ENCODE measurements around the gene KBTBD13. TPM values are rescaled to one million over a fixed set of nuclear protein-coding genes. Genes with fewer than 3 reads are reported as not detected.

Gene KBTBD13
- polyA plus RNA-seq (2013), result 0.01 TPM

DNA sequence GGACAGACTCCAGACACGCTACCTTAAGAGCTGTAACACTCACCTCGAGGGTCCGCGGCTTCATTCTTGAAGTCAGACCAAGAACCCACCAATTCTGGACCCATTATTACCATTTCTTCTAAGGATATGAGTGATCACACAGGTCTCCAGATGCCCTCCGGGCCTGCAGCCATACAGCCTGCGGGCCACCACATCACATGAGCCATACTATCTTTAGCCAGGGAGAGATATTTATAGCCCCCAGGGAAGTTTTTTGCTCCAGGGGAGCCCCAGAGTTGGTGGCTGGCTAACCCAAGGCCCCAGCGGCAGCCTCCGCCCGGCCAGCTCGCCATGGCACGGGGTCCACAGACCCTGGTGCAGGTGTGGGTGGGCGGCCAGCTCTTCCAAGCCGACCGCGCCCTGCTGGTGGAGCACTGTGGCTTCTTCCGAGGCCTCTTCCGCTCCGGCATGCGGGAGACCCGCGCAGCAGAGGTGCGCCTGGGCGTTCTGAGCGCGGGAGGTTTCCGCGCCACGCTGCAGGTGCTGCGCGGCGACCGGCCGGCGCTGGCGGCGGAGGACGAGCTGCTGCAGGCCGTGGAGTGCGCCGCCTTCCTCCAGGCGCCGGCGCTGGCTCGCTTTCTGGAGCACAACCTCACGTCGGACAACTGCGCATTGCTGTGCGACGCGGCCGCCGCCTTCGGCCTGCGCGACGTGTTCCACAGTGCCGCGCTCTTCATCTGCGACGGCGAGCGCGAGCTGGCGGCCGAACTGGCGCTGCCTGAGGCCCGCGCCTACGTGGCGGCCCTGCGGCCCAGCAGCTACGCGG is at the start of gene KBTBD13:
KBTBD13 (plus strand) TSS at position 261 of the 805 bp plus-strand sequence; CDS start at position 331, 70 bp downstream.
- CTCF ChIA-PET, result interaction anchor here (2.0 to 17.2 kb wide), 6 partner anchors 9 to 44 kb away, joined by 9 to 282 read pairs (median 30); partner anchors contain the start of gene RASL12
- POLR2A ChIA-PET, result interaction anchor here (0.6 kb wide), 1 partner anchor 409 kb away, joined by 5 read pairs; no protein-coding TSS in a partner anchor
- no peak for DNase-seq

DNA sequence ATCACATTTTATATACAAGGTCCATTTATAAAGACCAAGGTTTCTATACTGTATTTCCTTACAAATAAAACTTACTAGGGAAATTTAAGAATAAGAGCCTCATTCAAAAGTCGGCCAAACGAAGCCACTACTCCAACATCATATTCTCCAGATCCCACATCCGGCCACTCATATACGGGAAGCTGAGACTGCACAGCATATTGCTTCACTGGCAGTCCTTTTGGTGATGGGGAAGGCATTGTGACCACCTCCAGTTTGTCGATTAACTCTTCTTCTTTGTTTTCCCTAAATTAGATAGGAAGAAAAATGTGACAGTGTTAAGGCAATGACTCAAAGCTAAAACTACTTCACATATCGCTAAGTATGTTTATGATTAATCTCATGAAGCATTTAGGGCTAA is 49.8 kb upstream of the KBTBD13 start:
- CTCF ChIA-PET, result interaction anchor here (1.0 kb wide), 1 partner anchor 11 kb away, joined by 3 read pairs; no protein-coding TSS in a partner anchor
- no peak for DNase-seq
- H3K27me3 ChIP-seq (replicated peaks in 2 of 5; ENCODE audit: control insufficient read depth in 4 of 5, insufficient read depth in 5 of 5, low read length in 4 of 5), result peaks cover 0 to 2% (median 0%) of the 10 kb centered on the region in 5 experiments
- no peaks in the 10 kb centered on the region for H3K9me3 ChIP-seq (ENCODE audit: control extremely low read depth in 1 of 5, control insufficient read depth in 4 of 5, insufficient read depth in 2 of 5, low read depth in 1 of 5, low read length in 4 of 5)
- H3K27ac ChIP-seq (ENCODE audit: insufficient read depth in 1 of 2, low read depth in 1 of 2, low read length in 2 of 2, poor library complexity in 1 of 2, severe bottlenecking in 2 of 2), result no peak overlapping the region
- H3K36me3 ChIP-seq (ENCODE audit: control insufficient read depth in 4 of 4, insufficient read depth in 4 of 4, low read length in 3 of 4), result peaks cover 5 to 31% (median 17%) of the 10 kb centered on the region in 4 experiments
- 100% methylated on average over 1 of the region's 6 CpGs for WGBS (ENCODE audit: insufficient coverage)
- POLR2A ChIA-PET, result interaction anchor here (0.7 kb wide), 1 partner anchor 122 kb away, joined by 3 read pairs; no protein-coding TSS in a partner anchor
- H3K4me1 ChIP-seq (ENCODE audit: control extremely low read depth in 1 of 4, control insufficient read depth in 4 of 4, insufficient read depth in 4 of 4, low read length in 3 of 4), result peaks cover 4 to 17% (median 13%) of the 10 kb centered on the region in 4 experiments
- no peak overlapping the region for H3K4me3 ChIP-seq (ENCODE audit: control insufficient read depth in 1 of 7, extremely low read depth in 1 of 7, insufficient read depth in 4 of 7, low read depth in 2 of 7, low read length in 6 of 7)

More for the DNA sequence above, at the start of gene KBTBD13:
- 75% methylated on average over 73 of the region's 73 CpGs for WGBS (ENCODE audit: insufficient coverage)
- no peaks in the 10 kb centered on the region for H3K36me3 ChIP-seq (ENCODE audit: control insufficient read depth in 4 of 4, insufficient read depth in 4 of 4, low read length in 3 of 4)
- H3K4me3 ChIP-seq (ENCODE audit: control insufficient read depth in 1 of 7, extremely low read depth in 1 of 7, insufficient read depth in 4 of 7, low read depth in 2 of 7, low read length in 6 of 7), result no peak within 1 kb of the TSS
- H3K4me1 ChIP-seq (ENCODE audit: control extremely low read depth in 1 of 4, control insufficient read depth in 4 of 4, insufficient read depth in 4 of 4, low read length in 3 of 4), result peaks cover 0 to 27% (median 22%) of the 10 kb centered on the region in 4 experiments
- H3K27me3 ChIP-seq (replicated peaks in 2 of 5; ENCODE audit: control insufficient read depth in 4 of 5, insufficient read depth in 5 of 5, low read length in 4 of 5), result peaks cover 0 to 4% (median 0%) of the 10 kb centered on the region in 5 experiments
- H3K9me3 ChIP-seq (ENCODE audit: control extremely low read depth in 1 of 5, control insufficient read depth in 4 of 5, insufficient read depth in 2 of 5, low read depth in 1 of 5, low read length in 4 of 5), result no peaks in the 10 kb centered on the region
- no peak within 1 kb of the TSS for H3K27ac ChIP-seq (ENCODE audit: insufficient read depth in 1 of 2, low read depth in 1 of 2, low read length in 2 of 2, poor library complexity in 1 of 2, severe bottlenecking in 2 of 2)

DNA sequence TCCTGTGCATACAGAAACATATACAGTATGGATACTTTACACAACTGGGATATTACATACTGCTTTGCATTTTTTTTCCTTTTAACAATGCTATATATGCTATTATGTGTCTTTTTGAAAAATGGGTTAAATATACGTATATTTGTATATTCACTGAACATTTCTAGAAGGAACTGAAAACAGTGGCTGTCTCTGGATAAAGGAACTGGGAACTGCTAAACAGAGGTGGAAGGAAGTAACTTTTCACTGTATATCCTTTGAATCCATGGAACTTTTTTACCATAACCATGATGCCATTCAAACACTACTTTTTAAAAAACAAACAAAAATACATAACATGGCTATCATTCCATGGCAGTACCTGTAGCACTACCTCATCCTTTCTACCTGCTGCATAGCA is 49.0 kb upstream of the KBTBD13 start:
- Histone ChIP-seq H3K4me1 (ENCODE audit: control extremely low read depth in 1 of 4, control insufficient read depth in 4 of 4, insufficient read depth in 4 of 4, low read length in 3 of 4) (peaks cover 4 to 17% (median 13%) of the 10 kb centered on the region in 4 experiments), H3K36me3 (ENCODE audit: control insufficient read depth in 4 of 4, insufficient read depth in 4 of 4, low read length in 3 of 4) (peaks cover 5 to 30% (median 15%) of the 10 kb centered on the region in 4 experiments), H3K27ac (ENCODE audit: insufficient read depth in 1 of 2, low read depth in 1 of 2, low read length in 2 of 2, poor library complexity in 1 of 2, severe bottlenecking in 2 of 2) (no peak overlapping the region), H3K4me3 (ENCODE audit: control insufficient read depth in 1 of 7, extremely low read depth in 1 of 7, insufficient read depth in 4 of 7, low read depth in 2 of 7, low read length in 6 of 7) (peak overlapping the region in 2 of 7 experiments; percentile 88 to 90), H3K27me3 (replicated peaks in 2 of 5; ENCODE audit: control insufficient read depth in 4 of 5, insufficient read depth in 5 of 5, low read length in 4 of 5) (peaks cover 0 to 3% (median 0%) of the 10 kb centered on the region in 5 experiments), H3K9me3 (ENCODE audit: control extremely low read depth in 1 of 5, control insufficient read depth in 4 of 5, insufficient read depth in 2 of 5, low read depth in 1 of 5, low read length in 4 of 5) (no peaks in the 10 kb centered on the region)
- DNase-seq, result no peak
- no CpG with 5 or more reads among the region's 1 CpG for WGBS (ENCODE audit: insufficient coverage)
- CTCF ChIA-PET, result no interaction called here
- POLR2A ChIA-PET, result interaction anchor here (0.7 kb wide), 1 partner anchor 122 kb away, joined by 3 read pairs; no protein-coding TSS in a partner anchor

DNA sequence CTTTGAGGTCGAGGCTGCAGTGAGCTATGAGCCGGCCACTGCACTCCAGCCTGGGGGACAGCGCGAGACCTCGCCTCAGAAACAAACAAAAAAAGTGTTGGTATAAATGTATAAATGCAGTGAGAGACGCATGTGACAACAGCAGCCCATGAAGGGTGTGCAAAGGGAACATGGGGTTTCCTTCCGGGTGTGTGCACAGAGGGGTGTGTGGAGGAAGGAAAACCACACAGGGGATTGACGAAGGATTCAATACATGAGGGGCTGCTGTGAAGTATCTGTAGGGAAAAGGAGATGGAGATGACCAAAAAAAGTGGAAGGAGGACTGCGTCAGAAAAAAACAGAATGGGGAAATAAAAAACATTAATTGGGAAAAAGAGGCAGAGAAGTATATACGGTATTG is 48.2 kb upstream of the KBTBD13 start:
- ChIA-PET POLR2A (no interaction called here), CTCF (no interaction called here)
- Histone ChIP-seq H3K4me3 (ENCODE audit: control insufficient read depth in 1 of 7, extremely low read depth in 1 of 7, insufficient read depth in 4 of 7, low read depth in 2 of 7, low read length in 6 of 7) (peak overlapping the region in 6 of 7 experiments; percentile 78 to 90 (median 88)), H3K27ac (ENCODE audit: insufficient read depth in 1 of 2, low read depth in 1 of 2, low read length in 2 of 2, poor library complexity in 1 of 2, severe bottlenecking in 2 of 2) (peak overlapping the region in 1 of 2 experiments; percentile 76), H3K9me3 (ENCODE audit: control extremely low read depth in 1 of 5, control insufficient read depth in 4 of 5, insufficient read depth in 2 of 5, low read depth in 1 of 5, low read length in 4 of 5) (no peaks in the 10 kb centered on the region), H3K36me3 (ENCODE audit: control insufficient read depth in 4 of 4, insufficient read depth in 4 of 4, low read length in 3 of 4) (peaks cover 5 to 25% (median 13%) of the 10 kb centered on the region in 4 experiments), H3K27me3 (replicated peaks in 2 of 5; ENCODE audit: control insufficient read depth in 4 of 5, insufficient read depth in 5 of 5, low read length in 4 of 5) (peaks cover 0 to 3% (median 0%) of the 10 kb centered on the region in 5 experiments), H3K4me1 (ENCODE audit: control extremely low read depth in 1 of 4, control insufficient read depth in 4 of 4, insufficient read depth in 4 of 4, low read length in 3 of 4) (peaks cover 4 to 21% (median 17%) of the 10 kb centered on the region in 4 experiments)
- no peak for DNase-seq
- WGBS (ENCODE audit: insufficient coverage), result 14% methylated on average over 9 of the region's 10 CpGs

DNA sequence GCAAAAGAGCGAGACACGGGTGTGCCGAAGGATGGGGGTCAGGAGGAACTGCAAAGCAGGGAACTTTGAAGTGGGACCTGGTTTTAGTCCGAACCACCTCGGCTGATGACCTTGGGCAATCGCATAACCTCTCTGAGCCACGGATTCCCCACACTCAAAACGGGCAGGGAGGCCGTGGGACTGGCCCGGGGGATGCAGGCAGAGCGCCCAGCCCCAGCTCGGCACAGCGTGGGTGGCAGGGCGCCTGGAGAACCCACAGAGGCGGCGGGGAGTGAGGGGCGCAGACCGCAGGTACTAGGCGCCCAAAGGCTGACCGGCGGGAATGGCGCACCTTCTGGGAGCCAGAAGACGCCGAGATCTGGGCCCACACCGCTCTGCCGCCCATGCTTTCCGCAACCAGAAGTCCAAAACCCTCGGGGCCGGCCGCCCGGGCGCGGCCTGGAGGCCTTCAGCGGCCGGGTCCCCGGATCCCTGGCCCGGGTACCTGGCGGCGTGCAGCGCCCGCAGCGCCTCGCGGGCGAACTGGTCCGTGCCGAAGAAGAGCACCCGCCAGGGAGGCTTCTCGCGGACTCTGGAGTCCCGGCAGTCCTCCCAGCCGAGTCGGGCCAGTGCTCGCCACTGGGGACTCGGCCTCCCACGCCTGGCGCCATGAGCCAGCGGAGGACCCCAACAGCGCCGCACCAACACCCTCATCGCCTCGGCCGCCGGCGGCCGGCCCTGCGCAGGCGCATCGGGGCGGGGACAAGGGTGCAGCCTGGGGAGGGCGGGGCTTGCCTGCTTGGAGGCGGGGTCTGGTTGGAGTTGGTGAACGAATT is 47.4 kb upstream of the KBTBD13 start, which contains the start of gene MTFMT:
MTFMT (minus strand) TSS at position 719 of the 815 bp plus-strand sequence; CDS start at position 693, 26 bp downstream.
- peak within 1 kb of the TSS; percentile 78 to 92 (median 88) for H3K4me3 ChIP-seq (ENCODE audit: control insufficient read depth in 1 of 7, extremely low read depth in 1 of 7, insufficient read depth in 4 of 7, low read depth in 2 of 7, low read length in 6 of 7)
- CTCF ChIA-PET, result no interaction called here
- peak within 1 kb of the TSS; percentile 25 to 76 for H3K27ac ChIP-seq (ENCODE audit: insufficient read depth in 1 of 2, low read depth in 1 of 2, low read length in 2 of 2, poor library complexity in 1 of 2, severe bottlenecking in 2 of 2)
- under 1% methylated on average over 59 of the region's 73 CpGs for WGBS (ENCODE audit: insufficient coverage)
- POLR2A ChIA-PET, result no interaction called here
- peaks cover 7 to 27% (median 21%) of the 10 kb centered on the region in 4 experiments for H3K4me1 ChIP-seq (ENCODE audit: control extremely low read depth in 1 of 4, control insufficient read depth in 4 of 4, insufficient read depth in 4 of 4, low read length in 3 of 4)
- peak; percentile 82 to 90 (median 89) for DNase-seq
- H3K27me3 ChIP-seq (replicated peaks in 2 of 5; ENCODE audit: control insufficient read depth in 4 of 5, insufficient read depth in 5 of 5, low read length in 4 of 5), result peaks cover 0 to 3% (median 0%) of the 10 kb centered on the region in 5 experiments
- peaks cover 4 to 19% (median 10%) of the 10 kb centered on the region in 4 experiments for H3K36me3 ChIP-seq (ENCODE audit: control insufficient read depth in 4 of 4, insufficient read depth in 4 of 4, low read length in 3 of 4)
- H3K9me3 ChIP-seq (ENCODE audit: control extremely low read depth in 1 of 5, control insufficient read depth in 4 of 5, insufficient read depth in 2 of 5, low read depth in 1 of 5, low read length in 4 of 5), result no peaks in the 10 kb centered on the region

DNA sequence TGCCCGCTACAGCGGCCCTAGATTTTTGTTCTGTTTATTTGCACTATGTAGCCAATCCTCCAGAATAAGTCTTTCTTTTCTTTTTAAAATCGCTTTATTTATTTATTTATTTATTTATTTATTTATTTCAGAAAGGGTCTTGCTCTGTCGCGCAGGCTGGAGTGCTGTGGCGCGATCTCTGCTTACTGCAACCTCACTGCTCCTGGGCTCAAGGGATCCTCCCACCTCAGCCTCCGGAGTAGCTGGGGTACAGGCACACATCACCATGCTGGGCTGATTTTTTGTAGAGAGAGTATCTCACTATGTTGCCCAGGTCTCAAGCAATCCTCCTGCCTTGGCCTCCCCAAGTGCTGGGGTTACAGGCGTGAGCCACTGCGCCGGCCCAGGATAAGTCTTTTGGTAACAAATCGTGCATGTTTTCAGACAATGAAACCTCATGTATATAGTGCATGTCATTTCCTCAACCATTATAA is 46.8 kb upstream of the KBTBD13 start:
- CTCF ChIA-PET, result interaction anchor here (0.6 kb wide), 1 partner anchor 108 kb away, joined by 3 read pairs; no protein-coding TSS in a partner anchor

More for the DNA sequence above, 46.8 kb upstream of the KBTBD13 start:
- DNase-seq, result no peak
- Histone ChIP-seq H3K4me1 (ENCODE audit: control extremely low read depth in 1 of 4, control insufficient read depth in 4 of 4, insufficient read depth in 4 of 4, low read length in 3 of 4) (peaks cover 7 to 27% (median 21%) of the 10 kb centered on the region in 4 experiments), H3K4me3 (ENCODE audit: control insufficient read depth in 1 of 7, extremely low read depth in 1 of 7, insufficient read depth in 4 of 7, low read depth in 2 of 7, low read length in 6 of 7) (peak overlapping the region in 4 of 7 experiments; percentile 87 to 90 (median 88)), H3K27ac (ENCODE audit: insufficient read depth in 1 of 2, low read depth in 1 of 2, low read length in 2 of 2, poor library complexity in 1 of 2, severe bottlenecking in 2 of 2) (no peak overlapping the region), H3K27me3 (replicated peaks in 2 of 5; ENCODE audit: control insufficient read depth in 4 of 5, insufficient read depth in 5 of 5, low read length in 4 of 5) (peaks cover 0 to 3% (median 0%) of the 10 kb centered on the region in 5 experiments), H3K36me3 (ENCODE audit: control insufficient read depth in 4 of 4, insufficient read depth in 4 of 4, low read length in 3 of 4) (peaks cover 4 to 17% (median 8%) of the 10 kb centered on the region in 4 experiments), H3K9me3 (ENCODE audit: control extremely low read depth in 1 of 5, control insufficient read depth in 4 of 5, insufficient read depth in 2 of 5, low read depth in 1 of 5, low read length in 4 of 5) (no peaks in the 10 kb centered on the region)
- 76% methylated on average over 7 of the region's 12 CpGs for WGBS (ENCODE audit: insufficient coverage)
- POLR2A ChIA-PET, result no interaction called here

All from common myeloid progenitor, CD34-positive (primary cell).